ENCODE results near the gene LRCH4.

LRCH4 gene

DNA sequence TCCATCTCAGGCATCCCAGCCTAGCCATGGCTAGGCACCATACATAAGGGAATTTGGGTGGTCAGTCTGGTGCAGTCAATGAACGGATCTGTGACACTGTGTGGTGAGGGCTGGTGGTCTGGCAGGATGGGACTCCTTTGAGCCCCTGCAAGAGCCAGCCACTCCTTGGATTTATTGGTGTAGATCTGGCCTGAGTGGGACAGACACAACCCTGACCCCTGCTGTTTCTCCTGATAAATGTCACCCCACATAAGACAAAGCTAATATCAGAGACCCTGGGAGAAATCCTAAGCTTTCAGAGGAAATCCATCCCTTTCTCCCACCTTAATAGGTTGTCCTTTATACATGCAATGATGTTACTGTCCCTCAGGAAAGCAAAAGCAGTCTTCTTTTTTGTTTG is 2.5 kb upstream of the LRCH4 start:
- TF ChIP-seq, protein P1, sequence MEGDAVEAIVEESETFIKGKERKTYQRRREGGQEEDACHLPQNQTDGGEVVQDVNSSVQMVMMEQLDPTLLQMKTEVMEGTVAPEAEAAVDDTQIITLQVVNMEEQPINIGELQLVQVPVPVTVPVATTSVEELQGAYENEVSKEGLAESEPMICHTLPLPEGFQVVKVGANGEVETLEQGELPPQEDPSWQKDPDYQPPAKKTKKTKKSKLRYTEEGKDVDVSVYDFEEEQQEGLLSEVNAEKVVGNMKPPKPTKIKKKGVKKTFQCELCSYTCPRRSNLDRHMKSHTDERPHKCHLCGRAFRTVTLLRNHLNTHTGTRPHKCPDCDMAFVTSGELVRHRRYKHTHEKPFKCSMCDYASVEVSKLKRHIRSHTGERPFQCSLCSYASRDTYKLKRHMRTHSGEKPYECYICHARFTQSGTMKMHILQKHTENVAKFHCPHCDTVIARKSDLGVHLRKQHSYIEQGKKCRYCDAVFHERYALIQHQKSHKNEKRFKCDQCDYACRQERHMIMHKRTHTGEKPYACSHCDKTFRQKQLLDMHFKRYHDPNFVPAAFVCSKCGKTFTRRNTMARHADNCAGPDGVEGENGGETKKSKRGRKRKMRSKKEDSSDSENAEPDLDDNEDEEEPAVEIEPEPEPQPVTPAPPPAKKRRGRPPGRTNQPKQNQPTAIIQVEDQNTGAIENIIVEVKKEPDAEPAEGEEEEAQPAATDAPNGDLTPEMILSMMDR (IDR thresholded peaks at IDR 0.05; ENCODE audit: low read depth, low read length, missing control alignments), result peak; percentile 12
- in situ Hi-C loops (cut with HindIII; ENCODE audit: low sequenced_read_pairs), result no loop called here
- no peak overlapping the region for H3K4me3 ChIP-seq (ENCODE audit: low read depth, low read length)
- no peak for DNase-seq (ENCODE audit: low read depth)

DNA sequence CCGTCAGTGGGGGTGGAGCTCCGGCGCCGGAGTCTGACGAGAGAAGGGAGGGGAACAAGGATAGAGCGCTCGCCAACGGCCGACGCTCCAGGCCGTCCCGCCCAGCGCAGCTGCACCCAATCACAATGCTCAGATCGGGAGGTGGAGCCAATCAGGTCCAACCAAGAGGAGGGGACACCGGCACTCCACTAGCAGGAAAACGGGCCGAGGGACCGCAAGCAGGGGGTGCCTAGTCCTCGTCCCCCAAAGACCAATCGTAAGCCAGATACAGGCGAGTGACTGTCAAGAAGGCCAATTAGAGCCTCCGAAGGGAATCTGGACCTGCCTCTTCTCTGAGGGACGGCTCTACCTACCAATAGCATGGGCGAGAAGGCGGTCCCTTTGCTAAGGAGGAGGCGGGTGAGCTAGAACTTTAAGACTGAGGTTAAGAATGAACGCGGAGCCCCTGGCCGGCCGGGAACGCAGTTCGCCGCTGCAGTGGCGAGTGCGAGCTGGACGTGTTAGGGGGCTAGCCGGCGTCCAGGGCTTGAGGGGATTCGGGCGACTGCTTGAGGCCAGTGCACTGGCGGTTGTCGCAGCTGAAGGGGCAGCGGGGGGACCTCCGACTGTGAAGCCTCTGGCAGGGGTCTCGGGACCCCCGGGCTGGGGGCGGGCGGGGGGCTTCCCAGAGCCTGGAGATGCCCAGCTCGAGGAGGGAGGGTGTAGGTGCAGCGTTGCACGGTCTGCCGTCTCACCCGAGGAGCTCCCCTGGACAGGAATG is 517 bp upstream of the LRCH4 start, which contains the start of gene FBXO24:
Gene FBXO24 (plus strand): TSS at position 63 of the 760 bp plus-strand sequence. CDS start 298 bp downstream, at position 361.
- DNase-seq (ENCODE audit: low read depth), result peak; percentile 100
- TF ChIP-seq, protein P1 (IDR thresholded peaks at IDR 0.05; ENCODE audit: low read depth, low read length, missing control alignments), result no peak
- in situ Hi-C loops (cut with HindIII; ENCODE audit: low sequenced_read_pairs), result no loop called here
- H3K4me3 ChIP-seq (ENCODE audit: low read depth, low read length), result peak within 1 kb of the TSS; percentile 93

DNA sequence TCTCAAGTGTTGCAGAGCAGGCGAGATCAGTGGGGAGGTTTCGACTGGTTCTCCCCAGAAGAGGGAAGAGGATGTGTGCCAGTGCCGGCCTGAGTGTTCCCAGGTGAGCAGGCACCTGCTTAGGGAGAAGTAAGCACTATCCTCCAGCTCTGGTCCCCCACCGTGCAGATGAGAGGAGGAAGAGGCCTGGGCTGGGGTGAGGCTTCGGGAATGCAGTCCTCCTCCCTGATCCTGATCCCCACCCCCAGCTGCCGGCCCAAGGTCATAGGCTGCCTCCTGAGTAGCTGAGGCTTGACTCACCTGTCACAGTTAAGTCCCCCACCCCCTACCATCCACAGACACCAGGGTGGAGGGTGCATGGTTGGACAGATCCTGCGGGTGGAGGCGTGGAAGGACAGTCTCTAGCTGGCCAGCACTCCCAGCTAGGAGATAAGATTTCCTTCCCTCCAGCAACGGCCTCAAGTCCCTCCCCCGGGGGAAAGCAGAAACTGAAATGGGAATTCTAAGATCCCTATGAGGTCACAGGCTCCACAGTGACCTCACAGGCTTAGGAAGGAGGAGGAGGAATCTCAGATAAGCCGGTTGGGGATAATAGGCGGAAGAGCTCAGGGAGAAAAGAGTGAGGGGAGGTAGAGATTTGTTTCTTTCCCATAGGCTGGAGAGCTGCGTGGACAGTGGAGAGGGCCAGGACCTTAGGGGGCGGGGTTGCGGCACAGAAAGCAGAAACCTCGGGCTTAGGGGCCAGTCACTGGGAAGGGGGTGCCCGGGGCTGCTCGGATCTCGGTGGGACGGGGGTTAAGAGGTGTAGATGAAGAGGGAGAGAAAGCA is 1.0 kb downstream of the LRCH4 start:
- peak overlapping the region; percentile 93 for H3K4me3 ChIP-seq (ENCODE audit: low read depth, low read length)
- DNase-seq (ENCODE audit: low read depth), result no peak
- TF ChIP-seq, protein P1 (IDR thresholded peaks at IDR 0.05; ENCODE audit: low read depth, low read length, missing control alignments), result no peak
- in situ Hi-C loops (cut with HindIII; ENCODE audit: low sequenced_read_pairs), result no loop called here

DNA sequence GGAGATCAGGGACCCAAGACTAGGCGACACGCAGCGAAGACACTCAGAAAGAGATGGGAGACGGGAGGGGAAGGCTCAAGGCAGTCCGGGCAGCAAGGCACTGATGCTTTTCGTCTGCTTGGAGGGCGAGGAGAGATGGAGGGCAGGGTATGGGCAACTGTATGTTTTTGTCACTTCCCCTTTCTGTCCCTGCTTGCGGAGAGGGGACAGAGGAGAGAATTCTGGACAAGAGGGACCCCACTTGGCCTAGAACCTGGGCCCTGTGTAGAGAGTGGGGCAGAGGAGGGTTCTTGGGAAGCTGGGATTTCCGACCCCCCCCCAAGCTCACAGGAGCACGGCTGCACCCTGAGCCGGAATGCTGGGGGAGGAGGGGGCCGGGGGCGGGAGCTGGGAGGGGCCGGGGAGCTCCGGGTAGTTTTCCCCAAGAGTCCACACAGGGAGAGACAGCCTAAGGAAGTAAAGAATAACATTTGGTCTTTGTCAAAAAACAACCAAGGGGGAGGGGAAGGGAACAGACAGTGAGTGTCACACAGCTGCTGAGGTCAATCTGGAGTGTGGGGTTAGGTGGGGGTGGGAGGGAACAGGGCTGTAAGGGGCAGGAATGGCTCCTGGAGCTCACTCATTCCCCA is 1.8 kb downstream of the LRCH4 start:
- in situ Hi-C loops (cut with HindIII; ENCODE audit: low sequenced_read_pairs), result no loop called here
- TF ChIP-seq, protein P1 (IDR thresholded peaks at IDR 0.05; ENCODE audit: low read depth, low read length, missing control alignments), result no peak
- no peak for DNase-seq (ENCODE audit: low read depth)
- peak overlapping the region; percentile 93 for H3K4me3 ChIP-seq (ENCODE audit: low read depth, low read length)

DNA sequence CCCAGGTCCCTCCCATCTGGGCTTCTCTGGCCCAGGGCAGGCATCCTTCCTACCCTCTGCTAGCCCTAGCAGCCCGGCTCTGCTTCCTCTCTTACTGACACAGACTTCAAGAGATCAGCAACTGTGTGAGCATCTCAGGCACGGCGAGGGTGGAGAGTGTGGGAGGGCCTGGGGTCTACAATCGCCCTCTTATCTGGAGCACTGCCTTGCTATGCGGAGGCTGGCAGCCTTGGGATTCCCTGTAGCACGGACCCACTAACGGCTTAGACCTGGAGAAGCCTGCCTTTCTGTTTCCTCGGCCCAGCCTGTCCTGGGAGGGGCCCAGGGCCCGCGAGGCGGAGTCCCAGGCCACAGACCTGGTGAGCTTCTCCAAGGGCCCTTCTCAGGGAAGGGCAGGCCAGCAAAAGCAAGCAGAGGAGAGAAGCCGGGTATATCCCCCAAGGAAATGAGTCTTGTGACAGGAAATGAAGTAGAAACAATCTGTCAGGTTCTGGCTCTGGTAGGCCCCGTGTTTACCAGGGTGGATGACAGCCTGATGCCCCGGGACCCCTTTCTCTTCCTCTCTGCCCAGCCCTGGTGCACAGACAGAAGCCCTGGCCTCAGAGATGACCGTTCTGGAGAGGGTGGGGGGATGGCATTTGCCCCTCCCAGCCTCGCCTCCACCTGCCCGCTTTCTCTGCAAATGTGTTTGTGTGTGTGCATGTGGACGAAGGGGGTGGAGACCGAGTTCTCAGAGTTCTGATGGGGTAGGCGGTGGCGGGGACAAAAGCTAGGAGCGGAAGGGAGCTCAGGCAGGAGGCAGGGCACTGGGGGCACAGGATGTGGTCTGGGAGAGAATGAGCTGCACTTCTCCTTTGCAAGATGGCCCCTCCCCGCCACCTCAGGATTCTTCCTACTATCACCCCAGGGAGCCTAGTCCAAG is 2.5 kb downstream of the LRCH4 start:
- TF ChIP-seq, protein P1 (IDR thresholded peaks at IDR 0.05; ENCODE audit: low read depth, low read length, missing control alignments), result no peak
- DNase-seq (ENCODE audit: low read depth), result no peak
- in situ Hi-C loops (cut with HindIII; ENCODE audit: low sequenced_read_pairs), result no loop called here
- peak overlapping the region; percentile 93 for H3K4me3 ChIP-seq (ENCODE audit: low read depth, low read length)
